ENCODE measurements around the gene CDKN2B.
A peak's percentile ranks its signal among the peaks of the same experiment; 100 is the strongest.
"Not testable (repeated sequence)": the region's sequence is repeated elsewhere in the genome, so short reads cannot be mapped to it uniquely, and the experiment has no call there.

CDKN2B gene

GRCh38 chr9:22008717-22009505, at the start of gene CDKN2B:
CDKN2B (minus strand) TSS chr9:22009305; CDS start chr9:22008953, 352 bp downstream.
- DNase-seq (ENCODE audit: low spot score) = peak; percentile 76

DNA sequence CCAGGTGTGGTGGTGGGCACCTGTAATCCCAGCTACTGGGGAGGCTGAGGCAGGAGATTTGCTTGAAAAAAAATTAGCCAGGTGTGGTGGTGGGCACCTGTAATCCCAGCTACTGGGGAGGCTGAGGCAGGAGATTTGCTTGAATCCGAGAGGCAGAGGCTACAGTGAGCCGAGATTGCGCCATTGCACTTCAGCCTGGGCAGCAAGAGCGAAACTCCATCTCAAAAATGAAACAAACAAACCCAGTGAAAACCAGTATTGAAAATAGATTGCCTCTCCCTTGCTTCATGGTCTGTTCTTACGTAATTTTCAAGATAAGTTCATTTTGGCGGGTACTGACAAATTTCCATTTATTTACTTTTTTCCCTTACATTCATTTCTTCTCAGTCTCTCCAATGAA, 48.9 kb upstream of the CDKN2B start:
- not testable (repeated sequence) for DNase-seq (ENCODE audit: low spot score)

DNA sequence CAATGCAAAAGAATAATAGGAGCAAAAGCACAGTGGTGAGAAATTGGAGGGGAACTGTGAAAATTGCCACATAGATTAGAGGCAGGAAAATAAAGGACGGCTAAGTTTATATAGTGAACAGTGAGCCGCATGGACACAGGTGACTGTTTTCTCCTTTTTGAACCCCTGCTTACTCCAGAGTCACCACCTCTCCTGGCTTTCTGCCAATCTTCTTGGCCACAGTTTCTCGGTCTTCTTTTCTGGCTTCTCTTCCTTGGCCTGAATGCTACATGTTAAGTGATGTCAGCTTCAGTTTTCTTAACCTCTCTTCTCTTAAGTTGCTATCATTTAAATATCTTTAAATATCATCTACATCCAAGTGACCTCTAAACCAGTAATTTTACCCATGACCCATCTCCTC, 47.3 kb upstream of the CDKN2B start:
- DNase-seq (ENCODE audit: low spot score) = no peak

DNA sequence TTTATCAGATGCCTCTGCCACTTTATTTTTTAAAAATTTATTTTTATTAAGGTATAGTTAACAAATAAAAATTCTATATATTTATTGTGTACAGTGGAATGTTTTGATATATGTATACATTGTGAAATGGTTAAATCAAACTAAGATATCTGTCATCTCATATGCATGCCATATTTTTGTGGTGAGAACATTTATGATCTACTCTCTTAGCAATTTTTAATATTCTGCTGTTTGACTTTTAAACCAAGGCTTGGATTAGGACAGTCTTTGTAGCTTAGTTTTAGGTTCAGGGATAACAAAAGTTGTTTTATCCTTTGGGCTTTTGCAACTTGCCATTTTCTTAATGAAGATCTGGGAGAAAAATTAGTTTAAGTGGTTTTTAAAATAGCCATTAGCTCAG, 46.0 kb upstream of the CDKN2B start:
- no peak for DNase-seq (ENCODE audit: low spot score)

DNA sequence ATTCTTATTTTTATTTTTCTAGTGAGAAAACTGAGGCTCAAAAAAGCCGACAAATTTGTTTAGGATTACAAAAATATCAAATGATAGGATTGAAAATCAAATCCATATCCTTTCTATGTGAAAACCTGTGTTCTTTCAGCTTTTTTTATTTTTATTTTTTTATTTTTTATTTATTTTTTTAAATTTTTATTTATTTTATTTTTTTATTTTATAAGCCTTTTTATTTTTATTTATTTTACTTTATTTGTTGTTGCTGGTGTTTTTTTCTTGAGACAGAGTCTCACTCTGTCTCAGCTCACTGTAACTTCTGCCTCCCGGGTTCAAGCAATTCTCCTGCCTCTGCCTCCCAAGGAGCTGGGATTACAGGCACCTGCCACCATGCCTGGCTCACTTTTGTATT, 45.4 kb upstream of the CDKN2B start:
- DNase-seq (ENCODE audit: low spot score) = no peak

- no peak for DNase-seq (ENCODE audit: low spot score)
Measured at GRCh38 chr9:22054076-22054475, 45.0 kb upstream of the CDKN2B start.

- DNase-seq (ENCODE audit: low spot score) = no peak
Measured at GRCh38 chr9:22053178-22053577, 44.1 kb upstream of the CDKN2B start.

- peak; percentile 69 for DNase-seq (ENCODE audit: low spot score)
Measured at GRCh38 chr9:22052376-22052945, 43.4 kb upstream of the CDKN2B start.

- DNase-seq (ENCODE audit: low spot score) = no peak
Measured at GRCh38 chr9:22050924-22051323, 41.8 kb upstream of the CDKN2B start.

DNA sequence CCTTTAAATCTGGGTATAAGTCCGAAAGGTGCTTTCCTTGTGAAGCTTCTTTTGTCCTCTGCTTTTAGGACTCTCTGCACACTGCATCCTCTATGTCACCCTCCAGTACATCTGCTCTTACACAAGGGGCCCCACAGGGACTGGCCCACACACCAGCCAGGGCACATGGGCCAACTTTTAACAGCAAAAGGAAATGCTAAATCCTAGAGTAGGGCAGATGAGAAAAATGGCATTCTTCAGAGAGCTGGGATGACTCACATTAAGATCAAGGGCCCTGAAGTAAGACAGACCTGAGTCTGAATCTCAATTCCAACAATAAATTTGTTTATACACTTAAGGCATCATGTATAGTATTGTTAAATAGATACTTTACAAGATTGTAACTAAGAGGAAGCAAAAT, 40.3 kb upstream of the CDKN2B start:
- DNase-seq (ENCODE audit: low spot score) = peak; percentile 16

DNA sequence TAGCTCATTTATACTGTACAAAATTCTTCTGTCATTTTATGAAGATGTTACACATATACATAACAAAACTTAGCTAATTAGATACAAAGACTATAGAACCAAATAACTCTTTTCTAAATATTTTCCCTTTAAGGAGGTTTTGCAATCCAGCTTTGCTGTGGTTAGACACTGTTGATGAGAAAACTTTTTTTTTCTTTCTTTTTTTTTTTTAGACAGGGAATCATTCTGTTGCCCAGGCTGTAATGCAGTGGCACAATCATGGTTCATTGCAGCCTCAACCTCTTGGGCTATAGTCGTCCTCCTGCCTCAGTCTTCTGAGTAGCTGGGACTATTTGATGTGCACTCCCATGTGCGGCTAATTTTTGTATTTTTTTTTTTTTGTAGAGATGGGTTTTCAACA, 38.5 kb upstream of the CDKN2B start:
- no peak for DNase-seq (ENCODE audit: low spot score)

DNA sequence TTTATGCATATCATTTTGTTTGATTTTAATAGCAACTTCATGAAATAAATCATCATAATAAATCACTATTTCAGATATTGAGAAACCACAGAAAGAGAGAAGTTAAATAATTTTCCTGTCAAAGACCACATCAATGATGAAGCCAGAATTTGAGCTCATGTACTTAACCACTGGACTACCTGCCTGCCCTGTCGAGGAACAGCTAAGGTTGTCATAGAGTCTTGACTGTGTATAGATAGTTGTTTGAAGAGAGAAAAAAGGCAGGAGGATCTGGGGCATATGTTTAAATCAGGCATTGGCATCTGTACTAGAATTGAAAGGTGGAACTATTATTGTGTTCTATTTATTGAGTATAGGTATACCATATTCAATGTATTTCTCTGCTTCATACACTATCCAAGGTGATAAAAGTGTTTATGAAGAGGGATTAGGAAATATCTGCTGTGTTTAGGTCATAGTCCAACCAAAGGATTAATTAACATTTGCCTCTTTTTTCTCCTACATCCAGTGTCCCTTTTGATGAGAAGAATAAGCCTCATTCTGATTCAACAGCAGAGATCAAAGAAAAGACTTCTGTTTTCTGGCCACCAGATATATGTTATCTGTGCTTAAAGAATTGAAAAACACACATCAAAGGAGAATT, 37.3 kb upstream of the CDKN2B start:
- DNase-seq (ENCODE audit: low spot score) = peak; percentile 20

DNA sequence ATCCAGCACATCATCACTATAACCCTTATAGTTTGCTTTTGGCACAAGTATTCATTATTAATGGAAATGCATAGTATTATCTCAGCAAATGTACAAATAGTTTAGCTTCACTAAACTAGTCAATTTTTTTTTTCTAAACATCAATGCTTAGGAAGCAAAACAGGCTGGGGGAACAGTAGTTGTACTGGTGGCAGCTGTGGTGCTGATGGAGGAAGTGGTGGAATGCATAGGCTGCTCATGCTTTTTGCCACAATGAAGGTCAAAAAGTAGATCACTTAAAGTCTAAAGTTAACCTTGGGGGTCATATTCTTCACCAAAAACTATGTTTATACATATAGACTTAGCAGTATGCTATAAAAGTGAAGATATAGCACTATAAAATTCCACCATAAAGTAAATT, 36.3 kb upstream of the CDKN2B start:
- no peak for DNase-seq (ENCODE audit: low spot score)

GRCh38 chr9:22044583-22044982, 35.5 kb upstream of the CDKN2B start:
- DNase-seq (ENCODE audit: low spot score) = no peak

GRCh38 chr9:22043928-22044327, 34.8 kb upstream of the CDKN2B start:
- no peak for DNase-seq (ENCODE audit: low spot score)

DNA sequence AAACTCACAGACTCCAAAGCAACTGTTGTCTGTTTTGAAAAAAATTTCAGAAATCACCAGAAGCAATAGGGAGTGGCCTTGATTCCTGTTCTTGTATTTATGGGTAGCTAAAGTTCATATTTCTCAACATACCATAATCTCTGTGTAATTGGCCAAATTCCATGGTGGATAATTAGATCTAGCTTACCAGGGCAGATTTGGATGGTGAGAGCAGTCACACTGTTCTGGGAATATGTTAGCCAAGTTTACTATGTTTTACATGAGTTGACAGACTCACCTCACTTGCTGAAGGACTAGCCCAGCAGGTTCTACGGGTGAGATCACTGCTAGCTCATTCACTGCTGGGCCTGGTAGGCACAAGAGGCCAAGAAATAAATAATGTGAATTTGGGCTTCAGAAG, 32.7 kb upstream of the CDKN2B start:
- no peak for DNase-seq (ENCODE audit: low spot score)

- DNase-seq (ENCODE audit: low spot score) = no peak
Measured at GRCh38 chr9:22041344-22041743, 32.2 kb upstream of the CDKN2B start.

DNA sequence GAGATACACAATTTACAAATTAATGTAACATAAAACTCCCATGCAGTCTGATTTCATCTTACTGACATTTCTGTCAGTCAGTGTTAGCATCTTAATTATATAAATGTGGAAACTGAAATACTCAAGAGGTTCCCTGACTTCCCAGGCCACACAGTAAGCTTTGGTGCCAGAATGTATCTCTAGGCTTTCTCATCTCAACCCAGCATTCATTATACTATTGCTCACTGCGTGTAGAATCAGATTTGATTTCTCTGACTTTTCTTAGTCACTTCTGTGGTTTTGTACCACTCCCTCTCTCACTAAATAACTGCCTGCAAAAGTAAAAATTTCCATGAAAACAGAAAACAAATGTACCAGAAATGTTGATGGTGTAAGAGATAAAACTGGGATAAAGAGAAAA, 31.7 kb upstream of the CDKN2B start:
- DNase-seq (ENCODE audit: low spot score) = peak; percentile 43

GRCh38 chr9:22039258-22039657, 30.2 kb upstream of the CDKN2B start:
- DNase-seq (ENCODE audit: low spot score) = no peak

- DNase-seq (ENCODE audit: low spot score) = peak; percentile 37
Measured at GRCh38 chr9:22037954-22038690, 29.0 kb upstream of the CDKN2B start.

- no peak for DNase-seq (ENCODE audit: low spot score)
Measured at GRCh38 chr9:22036866-22037626, 27.9 kb upstream of the CDKN2B start.

- DNase-seq (ENCODE audit: low spot score) = no peak
Measured at GRCh38 chr9:22035591-22036011, 26.5 kb upstream of the CDKN2B start.
